Esophagus squamous epithelium (tissue), 4 donors: ENCODE data around the gene PRPF40B.

Source experiments
- CTCF ChIP-seq, 6 experiments: fragments of 450-650 bp in 4 of 6; fragments of 200-600 bp in 2 of 6; sonication (generic) in 2 of 6; IDR thresholded peaks; one replicate each; pipeline ENCODE4 v1.5.1; 2016 to 2019; ENCODE audit warnings: antibody characterized with exemption in 6 of 6, mild to moderate bottlenecking in 4 of 6, moderate library complexity in 4 of 6
- POLR2A ChIP-seq, 4 donors: fragments of 450-650 bp; IDR thresholded peaks; one replicate each; pipeline ENCODE4 v1.6.1; 2017; ENCODE audit warnings: antibody characterized with exemption in 4 of 4, mild to moderate bottlenecking in 4 of 4, moderate library complexity in 3 of 4

- peak; percentile 81 to 95 (median 91) for TF ChIP-seq CTCF (IDR thresholded peaks at IDR 0.05)
- TF ChIP-seq POLR2A (IDR thresholded peaks at IDR 0.05): no peak
Observed at GRCh38 chr12:49644620-49644994, 21.2 kb downstream of the PRPF40B start.
